Measurements from ENCODE around the gene SYT6.

GRCh38 chr1:114094363-114094634, 59.4 kb downstream of the SYT6 start:
- TF ChIP-seq CTCF (conservative IDR thresholded peaks at IDR 0.05; ENCODE audit: low read depth, low read length) (no peak), EZH2 (IDR thresholded peaks at IDR 0.05; ENCODE audit: borderline replicate concordance, low read depth, low read length, poor library complexity, severe bottlenecking) (no peak)
